Fibroblast of villous mesenchyme (primary cell): ENCODE measurements around the gene AFTPH. TPM values are rescaled to one million over a fixed set of nuclear protein-coding genes. Genes with fewer than 3 reads are reported as not detected.

Source experiments
- DNase-seq: peaks from one replicate; pipeline ENCODE4 v3.0.0-alpha.2; 2010; ENCODE audit warnings: low read depth
- H3K4me3 ChIP-seq: 2 replicates; pipeline ENCODE4 v1.5.1; 2011; ENCODE audit warnings: low read depth, mild to moderate bottlenecking, low read length
- total RNA-seq: library from RNA; depleted of rRNA; stranded (reverse); fragments of >200 nt; gene quantifications from 2 replicates; pipeline ENCODE4 v1.2.3, GENCODE V29; 2012
- TF ChIP-seq, protein P1 (sequence below): IDR thresholded peaks from 2 replicates; pipeline ENCODE4 v1.5.1; 2012; ENCODE audit warnings: low read depth, mild to moderate bottlenecking, low read length; ENCODE audit not compliant: insufficient read depth

Gene AFTPH
- total RNA-seq, 1 donor: 40.2 TPM

DNA sequence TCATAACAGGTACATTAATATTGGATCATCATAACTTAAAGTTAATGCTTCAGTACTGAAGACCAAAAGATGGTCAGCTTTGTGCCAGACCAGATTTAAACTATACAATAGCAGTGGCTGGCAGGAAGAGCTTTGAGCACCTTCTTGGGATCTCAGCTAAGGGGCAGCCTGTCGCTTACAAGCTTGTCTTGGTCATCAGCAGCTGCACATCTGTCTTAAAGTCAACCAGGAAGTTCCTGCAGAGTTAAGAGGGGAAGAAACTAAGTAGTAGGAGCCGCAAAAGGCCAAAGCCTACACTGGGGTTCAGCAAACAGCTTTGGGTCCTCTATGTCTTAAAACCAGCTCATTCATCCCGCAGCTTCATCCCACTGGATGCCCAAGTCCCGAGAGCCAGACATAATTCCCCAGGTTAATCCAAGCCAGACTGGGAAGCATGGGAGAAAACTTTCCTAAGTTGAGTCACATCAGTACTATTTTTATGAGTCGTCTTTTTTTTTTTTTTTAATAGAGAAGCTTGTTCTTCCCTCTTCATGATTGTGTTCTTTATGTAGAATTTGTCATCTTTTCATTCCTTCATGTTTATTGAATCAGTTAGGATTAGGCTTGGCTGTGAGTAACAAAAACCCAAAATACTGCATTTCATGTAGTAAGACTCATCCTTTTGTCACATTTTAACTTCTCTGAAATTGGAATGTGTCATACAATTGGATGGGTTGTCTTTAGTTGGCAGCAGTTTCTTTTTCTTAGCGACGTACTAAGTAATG, 70.3 kb downstream of the AFTPH start:
- DNase-seq: no peak
- TF ChIP-seq, protein P1, sequence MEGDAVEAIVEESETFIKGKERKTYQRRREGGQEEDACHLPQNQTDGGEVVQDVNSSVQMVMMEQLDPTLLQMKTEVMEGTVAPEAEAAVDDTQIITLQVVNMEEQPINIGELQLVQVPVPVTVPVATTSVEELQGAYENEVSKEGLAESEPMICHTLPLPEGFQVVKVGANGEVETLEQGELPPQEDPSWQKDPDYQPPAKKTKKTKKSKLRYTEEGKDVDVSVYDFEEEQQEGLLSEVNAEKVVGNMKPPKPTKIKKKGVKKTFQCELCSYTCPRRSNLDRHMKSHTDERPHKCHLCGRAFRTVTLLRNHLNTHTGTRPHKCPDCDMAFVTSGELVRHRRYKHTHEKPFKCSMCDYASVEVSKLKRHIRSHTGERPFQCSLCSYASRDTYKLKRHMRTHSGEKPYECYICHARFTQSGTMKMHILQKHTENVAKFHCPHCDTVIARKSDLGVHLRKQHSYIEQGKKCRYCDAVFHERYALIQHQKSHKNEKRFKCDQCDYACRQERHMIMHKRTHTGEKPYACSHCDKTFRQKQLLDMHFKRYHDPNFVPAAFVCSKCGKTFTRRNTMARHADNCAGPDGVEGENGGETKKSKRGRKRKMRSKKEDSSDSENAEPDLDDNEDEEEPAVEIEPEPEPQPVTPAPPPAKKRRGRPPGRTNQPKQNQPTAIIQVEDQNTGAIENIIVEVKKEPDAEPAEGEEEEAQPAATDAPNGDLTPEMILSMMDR: no peak
- no peak overlapping the region for H3K4me3 ChIP-seq

DNA sequence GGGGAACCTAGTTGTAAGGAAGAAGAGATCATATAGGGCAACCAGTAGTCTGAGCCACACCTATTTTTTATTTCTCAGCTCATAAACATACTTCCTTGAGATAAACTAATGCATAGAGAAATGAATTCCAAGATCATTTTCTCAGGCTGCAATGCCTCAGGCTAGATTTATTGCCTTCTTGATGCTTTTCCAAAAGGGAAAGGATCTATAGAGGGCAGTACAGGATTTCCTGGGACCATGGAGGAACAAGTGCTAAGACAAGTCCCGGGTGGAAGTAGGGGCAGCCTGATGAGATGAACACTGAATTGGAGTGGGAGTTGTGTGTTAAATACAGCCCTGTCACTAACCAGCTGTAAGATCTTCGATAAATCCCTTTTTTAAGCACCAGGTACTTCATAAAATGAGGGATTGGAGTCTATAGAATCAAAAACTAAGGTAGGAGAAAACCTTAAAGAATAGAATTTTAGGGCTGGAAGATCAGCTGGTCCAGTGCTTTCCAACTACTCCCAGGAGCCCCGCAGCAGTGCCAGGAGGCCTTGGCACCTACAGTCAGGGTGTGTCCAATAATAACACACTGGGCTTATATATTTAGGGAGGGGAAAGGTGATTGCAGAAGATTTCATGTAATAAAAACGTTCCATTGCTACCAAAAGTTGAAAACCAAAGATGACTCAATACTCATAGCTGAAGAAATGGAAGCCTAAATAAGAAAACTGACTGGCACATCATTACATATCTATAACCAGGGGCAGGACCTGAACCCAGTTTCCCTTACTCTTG, 71.5 kb downstream of the AFTPH start:
- TF ChIP-seq, protein P1: peak; percentile 47

DNA sequence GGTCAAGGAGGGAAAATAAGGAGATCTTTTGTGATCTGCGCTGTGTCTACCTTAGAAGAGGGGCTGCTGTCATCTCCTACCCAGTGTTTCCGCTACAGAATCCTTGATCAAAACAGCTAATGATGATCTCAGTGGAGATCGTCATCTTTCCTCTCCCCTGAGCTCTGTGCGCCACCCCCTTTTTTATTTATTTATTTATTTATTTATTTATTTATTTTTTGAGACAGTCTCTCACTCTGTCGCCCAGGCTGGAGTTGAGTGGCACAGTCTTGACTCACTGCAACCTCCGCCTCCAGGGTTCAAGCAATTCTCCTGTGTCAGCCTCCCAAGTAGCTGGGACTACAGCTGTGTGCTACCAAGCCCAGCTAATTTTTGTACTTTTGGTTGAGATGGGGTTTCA, 74.1 kb downstream of the AFTPH start:
- no peak overlapping the region for H3K4me3 ChIP-seq
- TF ChIP-seq, protein P1: no peak
- DNase-seq: no peak

More for the DNA sequence above, 71.5 kb downstream of the AFTPH start:
- peak; percentile 44 for DNase-seq
- H3K4me3 ChIP-seq: no peak overlapping the region

DNA sequence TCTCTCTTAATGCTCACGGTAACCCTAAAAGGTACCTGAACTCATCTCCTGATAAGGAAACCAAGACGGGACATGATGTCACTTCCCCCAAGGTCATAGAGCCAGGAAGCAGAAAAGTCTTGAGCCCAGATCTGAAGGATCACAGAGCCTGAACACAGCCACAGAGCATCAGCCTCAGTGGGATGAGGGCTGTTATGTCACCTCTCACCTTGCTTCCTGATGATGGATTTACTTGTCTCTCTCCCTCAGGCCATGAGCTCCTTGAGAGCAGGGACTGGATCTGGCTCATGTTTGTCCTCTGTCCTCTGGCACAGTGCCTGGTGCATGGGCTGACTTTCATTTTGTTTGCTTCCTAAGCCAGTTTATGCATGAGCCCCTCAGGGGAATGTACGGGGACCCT, 75.3 kb downstream of the AFTPH start:
- DNase-seq: no peak
- no peak overlapping the region for H3K4me3 ChIP-seq
- TF ChIP-seq, protein P1: no peak

DNA sequence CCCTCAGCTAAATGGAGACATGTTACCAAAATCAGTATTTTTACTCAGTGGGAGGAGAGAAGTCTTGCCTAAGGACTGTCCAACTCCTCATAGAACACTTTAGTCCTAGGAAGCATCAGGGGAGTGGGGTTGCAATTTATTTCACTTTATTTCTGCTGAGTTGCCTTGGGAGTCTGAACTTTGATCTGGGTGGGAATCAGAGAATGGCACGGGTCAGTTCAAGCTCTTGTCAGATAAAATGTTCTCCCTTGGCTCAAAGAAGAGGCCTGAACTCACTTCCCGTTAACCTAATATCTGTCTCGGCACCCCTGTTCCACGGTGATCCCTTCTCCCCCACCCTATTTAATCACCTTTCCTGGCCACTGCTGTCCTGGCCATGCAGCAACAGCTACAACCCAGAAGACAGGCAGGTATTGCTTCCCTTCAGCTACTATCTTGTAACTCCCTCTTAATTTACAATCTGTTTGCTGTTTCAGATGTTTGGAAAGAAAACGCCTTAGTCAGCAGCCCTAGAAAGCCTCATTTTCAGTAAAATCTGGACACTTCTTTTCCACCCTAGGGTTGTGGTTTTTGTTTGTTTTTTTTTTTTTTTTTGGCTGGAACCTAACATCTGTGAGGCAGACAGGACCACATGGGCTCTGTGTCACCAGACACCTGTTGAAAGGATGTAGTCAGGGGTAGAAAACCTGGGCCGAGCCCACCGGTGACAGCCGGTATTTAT, 77.1 kb downstream of the AFTPH start:
- DNase-seq: peak; percentile 30

DNA sequence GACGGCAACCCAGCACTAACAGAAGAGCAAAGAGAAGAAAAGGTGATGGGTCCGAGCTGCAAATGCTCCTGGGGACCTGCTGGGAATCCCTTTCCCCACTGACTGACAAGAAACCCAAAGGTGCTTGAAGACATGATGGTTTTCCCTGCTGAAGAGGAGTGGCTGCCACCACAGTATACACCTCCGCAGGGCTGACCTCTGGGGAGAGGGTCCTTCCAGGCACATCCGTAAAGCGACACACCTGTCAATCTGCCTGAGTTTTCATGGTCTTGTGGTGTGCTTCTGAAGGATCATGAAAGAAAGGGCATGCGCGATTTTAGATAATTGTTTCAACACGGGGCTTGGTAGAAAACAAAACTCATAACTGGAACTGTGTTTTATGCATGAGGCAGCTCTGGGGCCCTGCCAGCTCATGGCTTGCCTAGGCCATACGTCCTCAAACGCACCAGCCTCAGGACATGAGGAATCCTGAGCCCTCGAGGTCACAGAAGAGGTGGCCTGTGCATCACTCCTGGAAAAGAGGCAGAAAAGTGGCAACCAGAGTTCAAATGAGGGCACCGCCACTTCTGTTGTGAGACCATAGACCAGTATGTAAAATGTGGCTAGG, 77.8 kb downstream of the AFTPH start:
- H3K4me3 ChIP-seq: no peak overlapping the region
- TF ChIP-seq, protein P1: no peak
- DNase-seq: no peak

More for the DNA sequence above, 77.1 kb downstream of the AFTPH start:
- TF ChIP-seq, protein P1: no peak
- H3K4me3 ChIP-seq: no peak overlapping the region
